ENCODE results near the gene SRP72. TPM values are rescaled to one million over a fixed set of nuclear protein-coding genes. Genes with fewer than 3 reads are reported as not detected.

The SRP72 gene
- total and polyA plus RNA-seq, 2 of the 4 experiments (the other 2 are of a cell fraction), result 73.8 to 123 TPM

- H3K9me1 ChIP-seq (ENCODE audit: insufficient read depth, low read length), result 0 out of 2 replicates have a peak, but pooled peaks cover 4% of the 10 kb centered on the region
- TF ChIP-seq FOS (IDR thresholded peaks at IDR 0.05; ENCODE audit: low read depth, low read length), result no peak
- H4K8ac ChIP-seq (ENCODE audit: low read depth in 2 of 2, low read length in 2 of 2), result no peak overlapping the region
- in situ Hi-C loops (cut with MboI; ENCODE audit: low sequenced_read_pairs) (loop anchor here (25.0 kb wide), 1 partner anchor 413 kb away; no protein-coding TSS in a partner anchor), intact Hi-C loops (cut with micrococcal nuclease) (no loop called here), dilution Hi-C loops (cut with HindIII; ENCODE audit: low sequenced_read_pairs, unreplicated experiment) (no loop called here)
- BruUV-seq (replicated peaks), result no TSS peak
- ChIA-PET CTCF (interaction anchor here (1.2 kb wide), 1 partner anchor 12 kb away, joined by 6 read pairs; the partner anchor contains the start of genes PAICS and PPAT), POLR2A (ENCODE audit: unreplicated experiment) (interaction anchor here (0.6 kb wide), 1 partner anchor 38 kb away, joined by 3 read pairs; no protein-coding TSS in a partner anchor)
- no peak overlapping the region for H2BK120ac ChIP-seq (ENCODE audit: low read depth, low read length)
- no peak overlapping the region for H2BK15ac ChIP-seq (ENCODE audit: low read depth, low read length)
- no peak overlapping the region for H3K4ac ChIP-seq (ENCODE audit: low read depth, low read length)
- no peak for ATAC-seq (ENCODE audit: low read depth)
- peaks cover 16 to 27% of the 10 kb centered on the region in 2 experiments for H3K79me1 ChIP-seq (ENCODE audit: low read depth in 1 of 2, low read length in 2 of 2)
- H3K9ac ChIP-seq (ENCODE audit: low read depth, low read length), result no peak overlapping the region
- no peak overlapping the region for H4K91ac ChIP-seq (ENCODE audit: insufficient read depth, low read depth, low read length)
- H3K18ac ChIP-seq (ENCODE audit: low read depth, low read length), result no peak overlapping the region
- no peak overlapping the region for H2AFZ ChIP-seq (replicated peaks; ENCODE audit: low read length, poor library complexity)
- no peak overlapping the region for H2AK9ac ChIP-seq (replicated peaks; ENCODE audit: low read depth, low read length, poor library complexity)
- no peak overlapping the region for H3K14ac ChIP-seq (replicated peaks; ENCODE audit: low read depth, low read length)
- H3K27ac ChIP-seq (ENCODE audit: insufficient read depth, low read length), result no peak overlapping the region
- H3K27me3 ChIP-seq (ENCODE audit: control insufficient read depth, insufficient read depth, low read length), result no peaks in the 10 kb centered on the region
- H3K4me3 ChIP-seq (ENCODE audit: insufficient read depth, low read depth, low read length), result no peak overlapping the region
- no peaks in the 10 kb centered on the region; the same call in 1 of the 2 replicates for H4K20me1 ChIP-seq (ENCODE audit: insufficient read depth, low read length)
- peaks cover 2% of the 10 kb centered on the region; the same call in 1 of the 2 replicates for H3K36me3 ChIP-seq (ENCODE audit: control insufficient read depth, insufficient read depth, low read length)
- DNase-seq, result no peak
- 93% methylated on average over 3 of the region's 5 CpGs; no CpG with 5 or more reads in 1 of the 2 experiments for WGBS, 2 experiments (ENCODE audit: extremely low coverage in 2 of 2, insufficient read length in 1 of 2)
- H2BK5ac ChIP-seq (ENCODE audit: low read depth, low read length, poor library complexity, severe bottlenecking), result no peak overlapping the region
- H3K9me3 ChIP-seq (ENCODE audit: control insufficient read depth, insufficient read depth, low read length), result no peaks in the 10 kb centered on the region
- H3K4me2 ChIP-seq (ENCODE audit: low read depth, low read length), result no peak overlapping the region
- H2BK20ac ChIP-seq (ENCODE audit: low read depth, low read length), result no peak overlapping the region
- no peak overlapping the region for H3K56ac ChIP-seq (ENCODE audit: extremely low read depth, insufficient read depth, low read length)
- no peak overlapping the region for H2AK5ac ChIP-seq (ENCODE audit: low read depth, low read length)
- H3K23ac ChIP-seq (ENCODE audit: low read depth, low read length), result no peak overlapping the region; the same call in 1 of the 2 replicates
- no peak overlapping the region for H4K5ac ChIP-seq (ENCODE audit: low read depth, low read length)
- H3K4me1 ChIP-seq (ENCODE audit: control insufficient read depth, insufficient read depth, low read length), result no peaks in the 10 kb centered on the region
Measured at GRCh38 chr4:56424176-56424575, 43.2 kb upstream of the SRP72 start.

All from IMR-90 (cell line).